ENCODE data around the gene SIK2.
A peak's percentile ranks its signal among the peaks of the same experiment; 100 is the strongest.
"Not testable (repeated sequence)": the region's sequence is repeated elsewhere in the genome, so short reads cannot be mapped to it uniquely, and the experiment has no call there.

SIK2 gene

DNA sequence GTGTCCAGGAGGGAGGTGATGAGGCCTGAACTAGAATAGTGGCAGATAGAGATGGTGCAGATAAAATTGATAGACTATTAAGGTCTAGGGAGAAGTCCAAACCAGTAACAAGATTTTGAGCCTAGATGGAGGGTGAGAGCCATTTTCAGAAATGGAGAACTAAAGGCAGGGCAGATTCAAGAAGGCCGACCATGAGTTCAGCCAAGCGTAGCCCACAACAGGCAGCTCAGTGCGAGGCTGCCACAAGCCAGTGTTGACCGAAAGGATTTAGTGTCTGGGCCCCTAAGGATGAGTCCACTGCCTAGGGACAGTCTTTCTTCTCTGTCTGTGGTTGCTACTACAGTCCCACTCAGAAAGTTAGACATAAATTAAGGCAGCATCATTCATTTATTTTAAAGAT lies 112.3 kb downstream of the SIK2 start:
- DNase-seq = no peak

DNA sequence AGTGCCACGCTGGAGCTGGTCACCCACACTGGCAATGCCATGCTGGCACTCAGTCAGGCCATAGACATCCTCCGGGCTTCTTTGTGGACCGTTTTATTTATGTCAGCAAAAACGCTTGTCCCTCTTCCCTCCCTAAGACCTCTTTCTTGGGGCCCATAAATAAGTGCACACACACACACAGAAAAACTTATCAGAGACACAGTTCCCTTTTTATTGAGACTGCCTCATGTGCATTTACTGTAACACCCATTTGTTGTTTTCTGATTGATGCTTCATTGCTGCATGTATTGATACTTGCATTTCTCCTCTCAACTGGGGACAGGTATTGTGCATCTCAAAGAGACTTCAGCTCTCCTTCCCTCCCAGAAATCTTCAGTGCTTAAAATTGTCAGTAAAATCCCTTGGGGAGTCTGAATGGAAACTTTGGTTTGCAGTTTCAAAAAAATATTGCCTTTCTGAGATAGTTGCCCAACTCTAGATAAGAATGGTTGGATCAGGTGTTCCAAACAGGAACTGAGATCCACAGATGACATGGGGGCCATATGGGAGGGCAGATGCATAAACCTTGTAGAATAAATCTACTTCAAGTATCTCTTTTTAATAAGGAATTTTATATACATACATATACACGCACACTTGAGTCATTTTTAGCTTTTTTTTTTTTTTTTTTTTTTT lies 113.0 kb downstream of the SIK2 start:
- in situ Hi-C loops (cut with HindIII; ENCODE audit: low pct_ligation_motif_present, low pct_unique_long_range_greater_than_20kb, low sequenced_read_pairs) = no loop called here
- DNase-seq = no peak

More for the DNA sequence above, 112.3 kb downstream of the SIK2 start:
- in situ Hi-C loops (cut with HindIII; ENCODE audit: low pct_ligation_motif_present, low pct_unique_long_range_greater_than_20kb, low sequenced_read_pairs) = no loop called here

DNA sequence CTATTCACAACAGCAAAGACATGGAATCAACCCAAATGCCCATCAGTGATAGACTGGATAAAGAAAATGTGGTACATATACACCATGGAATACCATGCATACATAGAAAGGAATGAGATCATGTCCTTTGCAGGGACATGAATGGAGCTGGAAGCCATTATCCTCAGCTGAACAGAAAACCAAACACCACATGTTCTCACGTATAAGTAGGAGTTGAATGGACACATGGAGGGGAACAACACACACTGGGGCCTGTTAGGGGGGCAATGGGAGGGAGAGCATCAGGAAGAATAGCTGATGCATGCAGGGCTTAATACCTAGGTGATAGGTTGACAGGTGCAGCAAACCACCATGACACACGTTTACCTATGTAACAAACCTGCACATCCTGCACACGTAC lies 115.4 kb downstream of the SIK2 start:
- in situ Hi-C loops (cut with HindIII; ENCODE audit: low pct_ligation_motif_present, low pct_unique_long_range_greater_than_20kb, low sequenced_read_pairs); DNase-seq: not testable (repeated sequence)

- peak; percentile 54 for DNase-seq
- in situ Hi-C loops (cut with HindIII; ENCODE audit: low pct_ligation_motif_present, low pct_unique_long_range_greater_than_20kb, low sequenced_read_pairs) = no loop called here
Observed at GRCh38 chr11:111718436-111718835, 116.2 kb downstream of the SIK2 start.

DNA sequence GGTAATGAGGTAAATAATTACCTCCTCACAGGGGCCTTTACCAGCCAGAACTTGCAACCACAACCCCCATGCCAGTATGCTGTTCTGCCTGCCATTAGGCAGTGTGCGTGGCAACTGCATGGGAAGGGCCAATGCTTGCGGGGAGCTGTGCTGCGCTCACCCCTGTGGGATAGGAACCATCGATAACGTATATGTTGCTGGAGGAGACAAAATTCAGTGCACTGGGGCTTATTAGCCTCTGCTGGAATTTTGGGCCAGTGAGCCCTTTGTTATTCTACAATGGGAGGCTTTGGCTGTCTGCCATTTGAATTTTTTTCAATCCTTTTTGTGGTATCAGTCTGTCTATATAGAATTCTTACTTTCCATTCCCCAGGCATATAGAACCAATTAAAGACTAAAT lies 116.6 kb downstream of the SIK2 start:
- in situ Hi-C loops (cut with HindIII; ENCODE audit: low pct_ligation_motif_present, low pct_unique_long_range_greater_than_20kb, low sequenced_read_pairs) = no loop called here
- DNase-seq = no peak

- in situ Hi-C loops (cut with HindIII; ENCODE audit: low pct_ligation_motif_present, low pct_unique_long_range_greater_than_20kb, low sequenced_read_pairs) = no loop called here
- DNase-seq = no peak
Observed at GRCh38 chr11:111719379-111719778, 117.1 kb downstream of the SIK2 start.

- no peak for DNase-seq
- in situ Hi-C loops (cut with HindIII; ENCODE audit: low pct_ligation_motif_present, low pct_unique_long_range_greater_than_20kb, low sequenced_read_pairs) = no loop called here
Observed at GRCh38 chr11:111720801-111721494, 118.7 kb downstream of the SIK2 start.

- in situ Hi-C loops (cut with HindIII; ENCODE audit: low pct_ligation_motif_present, low pct_unique_long_range_greater_than_20kb, low sequenced_read_pairs) = no loop called here
- DNase-seq = no peak
Observed at GRCh38 chr11:111722501-111722900, 120.3 kb downstream of the SIK2 start.

GRCh38 chr11:111723595-111723994 lies 121.3 kb downstream of the SIK2 start:
- in situ Hi-C loops (cut with HindIII; ENCODE audit: low pct_ligation_motif_present, low pct_unique_long_range_greater_than_20kb, low sequenced_read_pairs) = no loop called here
- no peak for DNase-seq

DNA sequence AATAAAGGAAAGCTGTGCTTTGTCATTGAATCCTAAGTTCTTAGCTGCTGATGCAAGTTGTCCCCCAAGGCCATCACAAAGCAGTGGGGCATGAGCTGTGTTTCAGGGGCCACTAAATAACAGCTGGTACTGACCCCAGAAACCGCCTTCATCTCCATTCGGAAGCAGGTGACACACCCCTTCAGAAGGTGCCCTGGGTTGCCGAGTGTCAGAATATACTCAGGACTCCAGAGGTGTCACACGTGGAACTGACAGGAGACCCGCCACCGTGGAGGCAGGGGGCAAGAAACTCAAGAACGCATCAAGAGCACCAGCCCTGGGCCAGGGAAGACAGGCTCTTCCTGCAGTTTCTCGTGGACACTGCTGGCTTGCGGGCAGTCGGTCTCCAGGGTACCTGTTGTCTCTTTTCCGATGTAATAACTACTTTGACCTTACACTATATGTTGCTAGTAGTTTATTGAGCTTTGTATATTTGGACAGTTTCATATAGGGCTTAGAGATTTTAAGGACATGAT lies 122.4 kb downstream of the SIK2 start:
- DNase-seq = no peak
- in situ Hi-C loops (cut with HindIII; ENCODE audit: low pct_ligation_motif_present, low pct_unique_long_range_greater_than_20kb, low sequenced_read_pairs) = no loop called here

DNA sequence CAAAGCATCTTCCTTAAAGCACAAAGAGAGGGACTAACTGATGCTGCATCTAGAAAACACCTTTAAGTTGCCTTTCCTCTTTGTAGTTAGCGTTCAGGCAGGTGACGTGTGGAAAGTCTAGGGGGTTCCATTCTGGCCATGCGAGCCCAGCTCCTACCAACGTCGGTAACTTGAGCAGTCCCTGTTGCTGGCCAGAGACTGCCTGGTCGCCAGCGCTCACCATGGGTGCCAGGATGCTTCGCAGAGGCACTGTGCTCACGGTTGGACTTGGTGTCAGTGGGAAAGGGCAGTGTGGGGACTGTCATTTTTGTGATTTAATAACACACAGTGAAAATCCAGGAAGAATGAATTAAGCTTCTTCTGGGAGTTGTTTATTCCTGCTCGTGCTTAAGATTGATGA lies 123.4 kb downstream of the SIK2 start:
- in situ Hi-C loops (cut with HindIII; ENCODE audit: low pct_ligation_motif_present, low pct_unique_long_range_greater_than_20kb, low sequenced_read_pairs) = no loop called here
- DNase-seq = no peak

- in situ Hi-C loops (cut with HindIII; ENCODE audit: low pct_ligation_motif_present, low pct_unique_long_range_greater_than_20kb, low sequenced_read_pairs) = no loop called here
- no peak for DNase-seq
Observed at GRCh38 chr11:111726301-111726713, 124.1 kb downstream of the SIK2 start.

GRCh38 chr11:111727431-111727830 lies 125.2 kb downstream of the SIK2 start:
- DNase-seq = no peak
- in situ Hi-C loops (cut with HindIII; ENCODE audit: low pct_ligation_motif_present, low pct_unique_long_range_greater_than_20kb, low sequenced_read_pairs) = no loop called here

GRCh38 chr11:111729071-111729830 lies 127.0 kb downstream of the SIK2 start:
- no peak for DNase-seq

DNA sequence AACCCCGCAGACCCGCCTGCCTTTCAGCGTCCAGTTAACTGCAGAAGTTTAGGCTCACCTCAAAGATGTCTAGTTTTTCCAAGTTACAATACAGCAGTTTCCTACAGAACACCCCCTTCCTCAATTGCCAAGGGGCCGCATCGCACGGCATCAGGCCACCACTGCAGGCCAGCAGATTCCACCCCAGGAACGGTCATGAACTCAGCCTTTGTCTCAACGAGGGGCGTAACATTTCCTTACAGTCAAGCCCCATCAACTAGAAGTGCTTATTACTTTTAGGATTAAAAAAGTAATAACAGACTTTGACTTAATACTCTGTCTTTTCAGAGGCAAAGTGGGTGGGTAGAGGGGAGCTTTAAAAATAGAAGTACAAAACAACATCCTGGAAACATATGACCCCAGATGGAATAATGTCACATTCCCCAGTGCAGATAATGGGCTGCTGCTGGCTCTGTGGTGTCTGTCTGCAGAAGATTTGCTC lies 127.6 kb downstream of the SIK2 start:
- in situ Hi-C loops (cut with HindIII; ENCODE audit: low pct_ligation_motif_present, low pct_unique_long_range_greater_than_20kb, low sequenced_read_pairs) = no loop called here
- DNase-seq = no peak

More at GRCh38 chr11:111729071-111729830, 127.0 kb downstream of the SIK2 start:
- in situ Hi-C loops (cut with HindIII; ENCODE audit: low pct_ligation_motif_present, low pct_unique_long_range_greater_than_20kb, low sequenced_read_pairs) = no loop called here

DNA sequence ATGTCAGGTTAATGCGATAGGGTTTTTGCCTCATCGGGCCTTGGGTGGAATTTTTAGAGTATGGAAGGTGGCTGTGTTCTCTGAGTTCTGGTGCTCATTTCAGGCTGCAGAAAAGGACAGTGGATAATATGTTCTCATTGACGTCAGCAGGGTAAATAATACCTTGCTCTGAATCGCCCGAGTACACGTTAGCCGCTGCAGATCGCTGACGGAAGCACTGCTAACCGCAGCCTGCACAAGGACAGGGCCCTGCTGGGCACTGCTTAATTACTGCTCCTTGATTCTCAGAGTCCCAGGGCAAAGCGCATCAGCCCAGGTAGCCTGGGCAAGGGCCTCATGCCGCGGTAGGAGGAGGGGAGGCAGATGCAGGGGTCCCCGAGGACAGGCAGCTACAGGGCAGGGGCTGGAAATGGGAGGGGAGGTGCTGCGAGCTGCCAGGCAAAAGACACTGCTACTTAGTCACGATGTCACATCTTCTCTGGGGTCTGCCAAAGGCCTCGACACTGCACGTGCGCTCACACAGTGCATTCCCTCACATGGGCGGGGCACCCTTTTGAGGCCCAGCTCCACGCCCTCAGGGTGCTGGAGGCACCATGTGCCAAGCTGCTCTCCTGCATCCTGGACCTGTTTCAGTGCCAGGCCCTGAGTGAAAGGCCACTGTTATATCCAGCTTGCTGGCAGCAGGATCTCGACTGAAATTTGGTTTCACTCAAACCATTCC lies 128.8 kb downstream of the SIK2 start:
- DNase-seq = no peak
- in situ Hi-C loops (cut with HindIII; ENCODE audit: low pct_ligation_motif_present, low pct_unique_long_range_greater_than_20kb, low sequenced_read_pairs) = no loop called here

DNA sequence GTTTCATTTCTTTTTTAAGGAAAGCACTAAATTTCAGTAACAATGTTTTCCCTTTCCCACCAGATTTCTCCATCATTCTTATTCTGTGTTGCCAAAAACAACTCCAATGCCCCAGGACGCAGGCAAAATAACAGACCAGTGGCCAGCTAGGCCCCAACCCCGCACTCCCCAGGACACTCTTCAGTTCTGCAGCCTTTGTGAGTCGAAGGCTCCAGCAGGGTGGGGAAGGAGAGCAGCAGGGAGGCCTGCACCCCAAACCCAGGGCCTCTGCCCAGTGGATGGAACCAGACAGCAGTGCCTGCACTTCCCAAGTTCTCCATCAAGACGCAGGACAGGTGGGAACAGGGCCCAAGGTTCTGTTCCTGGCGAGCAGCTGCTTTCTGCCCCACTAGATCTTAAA lies 129.6 kb downstream of the SIK2 start:
- DNase-seq = no peak
- in situ Hi-C loops (cut with HindIII; ENCODE audit: low pct_ligation_motif_present, low pct_unique_long_range_greater_than_20kb, low sequenced_read_pairs) = no loop called here

GRCh38 chr11:111733016-111733415 lies 130.8 kb downstream of the SIK2 start:
- DNase-seq = no peak
- in situ Hi-C loops (cut with HindIII; ENCODE audit: low pct_ligation_motif_present, low pct_unique_long_range_greater_than_20kb, low sequenced_read_pairs) = no loop called here
